Measurements from ENCODE around the gene TPSD1. TPM values are rescaled to one million over a fixed set of nuclear protein-coding genes. Genes with fewer than 3 reads are reported as not detected.
"Not testable (repeated sequence)": the region's sequence is repeated elsewhere in the genome, so short reads cannot be mapped to it uniquely, and the experiment has no call there.

Gene TPSD1
- total and polyA plus RNA-seq, 10 of the 15 experiments (the other 5 are each of a cell fraction or from before 2014, with no cell fraction given) = not detected

- DNase-seq (ENCODE audit: low read depth, low spot score); SMC1A ChIA-PET (ENCODE audit: uncharacterized antibody, unreplicated experiment); intact Hi-C loops (cut with micrococcal nuclease; ENCODE audit: unreplicated experiment); H3K4me1 ChIP-seq (ENCODE audit: control insufficient read depth, insufficient read depth, low read length); H3K4me2 ChIP-seq (ENCODE audit: control insufficient read depth, insufficient read depth); CTCF ChIA-PET; H3K36me3 ChIP-seq (ENCODE audit: control insufficient read depth in 2 of 2, insufficient read depth in 2 of 2, low read length in 1 of 2); H3K4me3 ChIP-seq; H2AFZ ChIP-seq (ENCODE audit: control insufficient read depth, low read depth, low read length); in situ Hi-C loops (cut with MboI); RAD21 ChIA-PET (ENCODE audit: unreplicated experiment); POLR2A ChIA-PET; FAIRE-seq; ATAC-seq; H3K27ac ChIP-seq (ENCODE audit: control insufficient read depth, insufficient read depth); BruUV-seq (replicated peaks); H3K9ac ChIP-seq (ENCODE audit: control insufficient read depth, insufficient read depth, low read length); H3K79me2 ChIP-seq (ENCODE audit: control insufficient read depth, insufficient read depth, low read length); H4K20me1 ChIP-seq (ENCODE audit: control insufficient read depth, insufficient read depth); H3K9me3 ChIP-seq (replicated peaks; ENCODE audit: control insufficient read depth, insufficient read depth, low read length); H3K27me3 ChIP-seq (replicated peaks in 1 of 2; ENCODE audit: control insufficient read depth in 2 of 2, insufficient read depth in 2 of 2, low read length in 1 of 2): not testable (repeated sequence)
- WGBS (ENCODE audit: insufficient coverage, insufficient replicate concordance, low lambda C conversion rate, missing lambda C conversion rate) = 29% methylated on average over 7 of the region's 7 CpGs
These were observed 27.6 kb upstream of the TPSD1 start for GRCh38 chr16:1228227-1228626.

GRCh38 chr16:1229476-1229875, 26.4 kb upstream of the TPSD1 start:
- RAD21 ChIA-PET (ENCODE audit: unreplicated experiment); BruUV-seq (replicated peaks); ATAC-seq; H3K4me3 ChIP-seq; CTCF ChIA-PET; H3K79me2 ChIP-seq (ENCODE audit: control insufficient read depth, insufficient read depth, low read length); H3K4me2 ChIP-seq (ENCODE audit: control insufficient read depth, insufficient read depth); POLR2A ChIA-PET; FAIRE-seq; DNase-seq (ENCODE audit: low read depth, low spot score); H3K4me1 ChIP-seq (ENCODE audit: control insufficient read depth, insufficient read depth, low read length); H3K27me3 ChIP-seq (replicated peaks in 1 of 2; ENCODE audit: control insufficient read depth in 2 of 2, insufficient read depth in 2 of 2, low read length in 1 of 2); H2AFZ ChIP-seq (ENCODE audit: control insufficient read depth, low read depth, low read length); H3K9ac ChIP-seq (ENCODE audit: control insufficient read depth, insufficient read depth, low read length); intact Hi-C loops (cut with micrococcal nuclease; ENCODE audit: unreplicated experiment); H3K27ac ChIP-seq (ENCODE audit: control insufficient read depth, insufficient read depth); H3K36me3 ChIP-seq (ENCODE audit: control insufficient read depth in 2 of 2, insufficient read depth in 2 of 2, low read length in 1 of 2); H4K20me1 ChIP-seq (ENCODE audit: control insufficient read depth, insufficient read depth); SMC1A ChIA-PET (ENCODE audit: uncharacterized antibody, unreplicated experiment); H3K9me3 ChIP-seq (replicated peaks; ENCODE audit: control insufficient read depth, insufficient read depth, low read length); in situ Hi-C loops (cut with MboI): not testable (repeated sequence)
- WGBS (ENCODE audit: insufficient coverage, insufficient replicate concordance, low lambda C conversion rate, missing lambda C conversion rate) = 67% methylated on average over 7 of the region's 13 CpGs

GRCh38 chr16:1230084-1230470, 25.8 kb upstream of the TPSD1 start, which contains the start of gene TPSB2:
Gene TPSB2, minus strand, starts transcription at chr16:1230184. Its CDS starts 233 bp downstream, at chr16:1229951.
- not testable (repeated sequence) for BruUV-seq (replicated peaks); H3K4me2 ChIP-seq (ENCODE audit: control insufficient read depth, insufficient read depth)

GRCh38 chr16:1230471-1231212, 25.2 kb upstream of the TPSD1 start:
- in situ Hi-C loops (cut with MboI); ATAC-seq; BruUV-seq (replicated peaks): not testable (repeated sequence)

More at GRCh38 chr16:1230084-1230470, 25.8 kb upstream of the TPSD1 start, which contains the start of gene TPSB2:
- H3K79me2 ChIP-seq (ENCODE audit: control insufficient read depth, insufficient read depth, low read length); DNase-seq (ENCODE audit: low read depth, low spot score); intact Hi-C loops (cut with micrococcal nuclease; ENCODE audit: unreplicated experiment); RAD21 ChIA-PET (ENCODE audit: unreplicated experiment); H3K9me3 ChIP-seq (replicated peaks; ENCODE audit: control insufficient read depth, insufficient read depth, low read length); CTCF ChIA-PET; H3K27me3 ChIP-seq (replicated peaks in 1 of 2; ENCODE audit: control insufficient read depth in 2 of 2, insufficient read depth in 2 of 2, low read length in 1 of 2); ATAC-seq; H3K27ac ChIP-seq (ENCODE audit: control insufficient read depth, insufficient read depth); in situ Hi-C loops (cut with MboI); H3K4me1 ChIP-seq (ENCODE audit: control insufficient read depth, insufficient read depth, low read length); FAIRE-seq; POLR2A ChIA-PET; H3K4me3 ChIP-seq; SMC1A ChIA-PET (ENCODE audit: uncharacterized antibody, unreplicated experiment); H2AFZ ChIP-seq (ENCODE audit: control insufficient read depth, low read depth, low read length); H3K9ac ChIP-seq (ENCODE audit: control insufficient read depth, insufficient read depth, low read length); H4K20me1 ChIP-seq (ENCODE audit: control insufficient read depth, insufficient read depth); H3K36me3 ChIP-seq (ENCODE audit: control insufficient read depth in 2 of 2, insufficient read depth in 2 of 2, low read length in 1 of 2): not testable (repeated sequence)
- WGBS (ENCODE audit: insufficient coverage, insufficient replicate concordance, low lambda C conversion rate, missing lambda C conversion rate) = no CpG with 5 or more reads among the region's 11 CpGs

More at GRCh38 chr16:1230471-1231212, 25.2 kb upstream of the TPSD1 start:
- intact Hi-C loops (cut with micrococcal nuclease; ENCODE audit: unreplicated experiment); H3K4me3 ChIP-seq; FAIRE-seq; SMC1A ChIA-PET (ENCODE audit: uncharacterized antibody, unreplicated experiment); H3K4me1 ChIP-seq (ENCODE audit: control insufficient read depth, insufficient read depth, low read length); H2AFZ ChIP-seq (ENCODE audit: control insufficient read depth, low read depth, low read length); H3K79me2 ChIP-seq (ENCODE audit: control insufficient read depth, insufficient read depth, low read length); H3K27ac ChIP-seq (ENCODE audit: control insufficient read depth, insufficient read depth); CTCF ChIA-PET; H3K36me3 ChIP-seq (ENCODE audit: control insufficient read depth in 2 of 2, insufficient read depth in 2 of 2, low read length in 1 of 2); H3K9me3 ChIP-seq (replicated peaks; ENCODE audit: control insufficient read depth, insufficient read depth, low read length); H4K20me1 ChIP-seq (ENCODE audit: control insufficient read depth, insufficient read depth); RAD21 ChIA-PET (ENCODE audit: unreplicated experiment); DNase-seq (ENCODE audit: low read depth, low spot score); POLR2A ChIA-PET; H3K4me2 ChIP-seq (ENCODE audit: control insufficient read depth, insufficient read depth); H3K27me3 ChIP-seq (replicated peaks in 1 of 2; ENCODE audit: control insufficient read depth in 2 of 2, insufficient read depth in 2 of 2, low read length in 1 of 2); H3K9ac ChIP-seq (ENCODE audit: control insufficient read depth, insufficient read depth, low read length): not testable (repeated sequence)
- 35% methylated on average over 16 of the region's 17 CpGs for WGBS (ENCODE audit: insufficient coverage, insufficient replicate concordance, low lambda C conversion rate, missing lambda C conversion rate)
